Ovary (tissue), 3 donors: Measurements from ENCODE around the gene MSANTD2.

Experiments
- CTCF ChIP-seq, 3 donors: fragments of 450-650 bp in 2 of 3; fragments of 200-600 bp in 1 of 3; IDR thresholded peaks; one replicate each; pipeline versions ENCODE4 v1.5.1 to v1.8.0; 2016 to 2022; ENCODE audit warnings: antibody characterized with exemption in 3 of 3, mild to moderate bottlenecking in 1 of 3
- EP300 ChIP-seq: sonication (generic); formaldehyde crosslinking; IDR thresholded peaks from one replicate; pipeline ENCODE4 v1.6.1; 2017; ENCODE audit warnings: antibody characterized with exemption
- POLR2A ChIP-seq: fragments of 450-650 bp; IDR thresholded peaks from one replicate; pipeline ENCODE4 v1.6.1; 2017; ENCODE audit warnings: antibody characterized with exemption, mild to moderate bottlenecking, moderate library complexity
- donor health status: DM: no; HTN: no; CAD: no.

- TF ChIP-seq CTCF (IDR thresholded peaks at IDR 0.05) (no peak), POLR2A (no peak), EP300 (no peak)
Measured at GRCh38 chr11:124837491-124837856, 37.3 kb upstream of the MSANTD2 start.
